Endothelial cell of coronary artery (primary cell): ENCODE measurements around the gene PROM2. TPM values are rescaled to one million over a fixed set of nuclear protein-coding genes. Genes with fewer than 3 reads are reported as not detected.

Experiments used
- total RNA-seq: library from RNA; depleted of rRNA; stranded (reverse); fragments of >200 nt; gene quantifications from 2 replicates; pipeline ENCODE4 v1.2.3, GENCODE V29; 2014

PROM2 gene, protein sequence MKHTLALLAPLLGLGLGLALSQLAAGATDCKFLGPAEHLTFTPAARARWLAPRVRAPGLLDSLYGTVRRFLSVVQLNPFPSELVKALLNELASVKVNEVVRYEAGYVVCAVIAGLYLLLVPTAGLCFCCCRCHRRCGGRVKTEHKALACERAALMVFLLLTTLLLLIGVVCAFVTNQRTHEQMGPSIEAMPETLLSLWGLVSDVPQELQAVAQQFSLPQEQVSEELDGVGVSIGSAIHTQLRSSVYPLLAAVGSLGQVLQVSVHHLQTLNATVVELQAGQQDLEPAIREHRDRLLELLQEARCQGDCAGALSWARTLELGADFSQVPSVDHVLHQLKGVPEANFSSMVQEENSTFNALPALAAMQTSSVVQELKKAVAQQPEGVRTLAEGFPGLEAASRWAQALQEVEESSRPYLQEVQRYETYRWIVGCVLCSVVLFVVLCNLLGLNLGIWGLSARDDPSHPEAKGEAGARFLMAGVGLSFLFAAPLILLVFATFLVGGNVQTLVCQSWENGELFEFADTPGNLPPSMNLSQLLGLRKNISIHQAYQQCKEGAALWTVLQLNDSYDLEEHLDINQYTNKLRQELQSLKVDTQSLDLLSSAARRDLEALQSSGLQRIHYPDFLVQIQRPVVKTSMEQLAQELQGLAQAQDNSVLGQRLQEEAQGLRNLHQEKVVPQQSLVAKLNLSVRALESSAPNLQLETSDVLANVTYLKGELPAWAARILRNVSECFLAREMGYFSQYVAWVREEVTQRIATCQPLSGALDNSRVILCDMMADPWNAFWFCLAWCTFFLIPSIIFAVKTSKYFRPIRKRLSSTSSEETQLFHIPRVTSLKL
- total RNA-seq: under 0.01 and 0.19 TPM in 2 replicates

DNA sequence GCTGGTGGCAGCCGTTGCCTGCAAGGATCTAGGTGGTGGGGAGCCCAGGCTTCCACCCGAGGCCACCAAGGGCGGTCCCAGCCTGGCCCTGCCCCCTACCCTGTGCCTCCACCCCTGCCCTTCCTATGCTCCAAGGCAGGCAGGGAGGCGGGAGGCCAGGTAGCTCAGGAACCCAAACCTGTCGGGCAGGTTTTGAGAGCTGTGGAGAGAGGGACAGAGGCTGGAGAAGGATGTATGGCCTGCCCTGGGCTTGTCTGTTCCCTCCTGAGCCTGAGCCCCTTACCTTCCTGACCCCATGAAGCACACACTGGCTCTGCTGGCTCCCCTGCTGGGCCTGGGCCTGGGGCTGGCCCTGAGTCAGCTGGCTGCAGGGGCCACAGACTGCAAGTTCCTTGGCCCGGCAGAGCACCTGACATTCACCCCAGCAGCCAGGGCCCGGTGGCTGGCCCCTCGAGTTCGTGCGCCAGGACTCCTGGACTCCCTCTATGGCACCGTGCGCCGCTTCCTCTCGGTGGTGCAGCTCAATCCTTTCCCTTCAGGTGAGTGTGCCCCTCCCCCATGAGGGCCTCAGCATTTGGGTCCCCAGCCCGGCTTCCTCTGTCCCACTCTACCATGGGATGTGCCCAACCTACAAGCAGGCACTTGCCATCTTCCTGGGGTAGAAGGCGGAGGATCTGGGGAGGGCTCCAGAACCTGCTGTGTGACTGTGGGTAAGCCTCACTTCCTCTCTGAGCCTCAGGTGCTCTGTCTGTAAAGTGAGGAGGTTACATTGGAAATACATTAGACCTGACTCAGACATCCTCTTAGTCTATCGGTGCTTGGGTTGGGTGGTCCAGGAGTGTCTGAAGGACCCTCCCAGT lies at the start of gene PROM2:
Gene PROM2 (plus strand): TSS at position 159 of the 860 bp plus-strand sequence. CDS start 137 bp downstream, at position 296.

GRCh38 chr2:95296880-95297487 lies 22.7 kb downstream of the PROM2 start, which contains the start of gene KCNIP3:
Gene KCNIP3 (plus strand): TSS chr2:95297347. CDS start chr2:95297439, 92 bp downstream.

Other genes with a start within 250 kb of the PROM2 start
- not detected in 2 replicates for gene MAL, start 248.7 kb upstream of the PROM2 start, total RNA-seq
- gene MRPS5, start 152.6 kb upstream of the PROM2 start, total RNA-seq: 57.3 and 78.5 TPM in 2 replicates
- gene ZNF514, start 114.6 kb upstream of the PROM2 start, total RNA-seq: 6.9 and 10.1 TPM in 2 replicates
- 6.7 and 7.6 TPM in 2 replicates for gene ZNF2, start 108.6 kb upstream of the PROM2 start, total RNA-seq
- gene ZNF892, start 66.9 kb upstream of the PROM2 start, total RNA-seq: 5.4 and 7.2 TPM in 2 replicates
- 0.18 and 0.47 TPM in 2 replicates for gene KCNIP3, start 22.9 kb downstream of the PROM2 start, total RNA-seq
- gene FAHD2A, start 128.3 kb downstream of the PROM2 start, total RNA-seq: 32.8 and 34.1 TPM in 2 replicates
- not detected in 2 replicates for gene TRIM43B, start 210.3 kb downstream of the PROM2 start, total RNA-seq